GM19025 (cell line): Measurements from ENCODE around the gene CDX1.
"Not testable (repeated sequence)": the region's sequence is repeated elsewhere in the genome, so short reads cannot be mapped to it uniquely, and the experiment has no call there.

Experiments used
- ATAC-seq: cut with Tn5 transposase; IDR thresholded peaks from one replicate; pipeline ENCODE4 v1.9.1; 2021; ENCODE audit warnings: mild to moderate bottlenecking, low read depth, moderate library complexity; ENCODE audit not compliant: unreplicated experiment

CDX1 gene

GRCh38 chr5:150222906-150223305, 56.3 kb downstream of the CDX1 start:
- ATAC-seq, result no peak

DNA sequence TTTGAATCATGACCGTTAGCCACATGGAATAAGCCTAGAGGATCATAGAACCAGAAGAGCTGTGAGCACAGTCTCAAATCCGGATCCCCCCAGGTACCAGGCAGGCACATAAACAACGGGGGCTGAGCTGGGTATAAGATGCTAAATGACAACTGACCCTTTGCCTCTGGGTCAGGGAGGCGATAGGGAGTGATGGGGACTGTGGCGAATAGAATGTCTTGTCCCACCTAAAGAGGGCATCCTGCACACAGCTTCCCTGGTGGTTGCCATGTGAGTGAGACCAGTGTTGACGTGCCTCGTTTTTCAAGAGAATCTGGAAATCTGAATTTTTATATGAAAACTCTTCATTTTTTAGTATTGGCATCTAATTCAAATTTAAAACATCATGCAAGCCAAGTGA, 56.9 kb downstream of the CDX1 start:
- no peak for ATAC-seq

DNA sequence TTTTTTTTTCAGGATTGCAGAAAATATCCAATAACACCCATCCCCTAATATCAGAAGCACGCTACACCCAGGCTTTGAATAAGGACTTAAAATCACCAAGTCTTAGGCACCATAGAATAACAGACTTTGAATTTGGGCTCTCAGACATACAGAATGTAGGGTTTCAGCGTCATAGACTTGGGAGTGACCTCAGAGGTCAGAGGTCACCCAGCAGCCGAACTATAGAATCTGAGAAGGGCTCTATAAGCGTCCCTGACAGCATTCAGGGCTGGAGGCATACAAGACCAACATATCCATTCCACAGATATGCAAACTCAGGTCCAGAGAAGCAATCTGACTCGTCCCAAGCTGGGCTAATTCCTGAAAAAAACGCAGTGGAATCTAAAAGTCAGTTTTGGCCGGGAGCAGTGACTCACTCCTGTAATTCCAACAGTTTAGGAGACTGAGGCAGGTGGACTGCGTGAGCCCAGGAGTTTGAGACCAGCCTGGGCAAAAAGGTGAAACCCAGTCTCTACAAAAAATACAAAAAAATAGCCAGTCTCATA, 58.0 kb downstream of the CDX1 start:
- ATAC-seq, result no peak

DNA sequence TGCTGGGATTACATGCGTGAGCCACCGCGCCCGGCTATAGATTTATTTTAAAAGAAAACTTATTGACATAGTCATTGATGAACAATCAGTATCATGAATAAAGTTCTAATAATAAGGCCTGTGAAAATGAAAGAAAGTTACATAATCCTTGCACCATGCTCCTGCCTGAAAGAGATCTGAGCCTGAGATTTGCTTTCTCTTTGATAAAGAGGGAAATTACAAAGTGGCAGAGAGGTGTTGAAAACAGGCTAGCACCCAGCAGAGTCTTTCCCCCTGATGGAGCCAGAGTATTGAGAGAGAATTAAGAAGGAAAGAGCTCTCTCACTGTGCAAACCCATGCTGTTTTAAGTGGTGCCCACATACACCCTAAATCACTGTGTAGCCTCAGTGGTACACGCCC, 60.5 kb downstream of the CDX1 start:
- ATAC-seq, result no peak

DNA sequence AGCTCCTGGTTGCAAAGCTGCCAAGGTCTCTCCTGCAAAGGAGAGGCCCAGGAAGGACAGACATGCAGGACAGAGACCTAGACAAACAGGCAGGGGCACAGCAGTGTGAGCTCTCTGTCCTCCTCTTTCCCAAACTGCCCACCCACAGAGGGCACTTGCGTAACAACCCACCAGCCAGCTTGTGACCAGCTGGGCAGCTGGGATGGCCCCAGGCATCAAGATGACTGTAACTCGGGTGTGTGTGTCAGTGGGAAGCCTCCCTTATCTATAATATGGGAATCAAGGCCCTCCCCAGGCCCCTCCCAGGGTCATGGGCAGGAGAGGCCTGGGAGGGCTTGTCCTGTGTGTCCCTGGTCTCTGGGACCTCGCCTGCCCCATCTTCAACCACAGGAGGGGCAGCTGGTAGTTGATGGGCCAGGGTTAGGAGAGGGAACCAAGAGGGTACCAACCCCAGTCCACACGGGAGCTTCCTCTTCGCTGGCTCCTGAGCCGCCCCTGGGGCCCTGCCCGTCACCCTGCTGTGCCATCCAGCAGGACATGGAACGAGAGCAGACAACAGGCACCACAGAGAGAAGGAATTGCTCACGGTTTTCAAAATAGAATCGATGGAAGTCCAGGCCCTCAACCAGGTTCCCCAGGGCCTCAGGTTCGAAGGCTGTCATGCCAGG, 61.2 kb downstream of the CDX1 start:
- ATAC-seq, result no peak

DNA sequence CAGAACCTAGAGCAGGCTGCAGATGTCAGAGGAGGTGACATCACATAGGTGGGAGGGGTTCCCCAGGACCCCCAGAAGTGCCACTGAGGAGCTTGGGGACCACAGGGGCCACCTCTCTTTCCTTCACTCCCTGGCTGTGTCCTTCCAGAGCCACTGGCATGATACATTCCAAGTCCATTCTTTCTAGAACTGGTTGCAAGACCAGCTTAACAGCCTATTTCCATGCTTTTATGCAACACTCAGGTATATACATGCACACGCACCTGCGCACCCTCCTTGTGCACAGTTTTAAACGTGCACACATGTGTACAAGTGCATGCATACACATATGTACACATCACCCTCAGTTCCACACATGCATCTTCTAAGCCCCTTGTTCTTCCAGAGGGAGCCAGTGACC, 63.0 kb downstream of the CDX1 start:
- no peak for ATAC-seq

DNA sequence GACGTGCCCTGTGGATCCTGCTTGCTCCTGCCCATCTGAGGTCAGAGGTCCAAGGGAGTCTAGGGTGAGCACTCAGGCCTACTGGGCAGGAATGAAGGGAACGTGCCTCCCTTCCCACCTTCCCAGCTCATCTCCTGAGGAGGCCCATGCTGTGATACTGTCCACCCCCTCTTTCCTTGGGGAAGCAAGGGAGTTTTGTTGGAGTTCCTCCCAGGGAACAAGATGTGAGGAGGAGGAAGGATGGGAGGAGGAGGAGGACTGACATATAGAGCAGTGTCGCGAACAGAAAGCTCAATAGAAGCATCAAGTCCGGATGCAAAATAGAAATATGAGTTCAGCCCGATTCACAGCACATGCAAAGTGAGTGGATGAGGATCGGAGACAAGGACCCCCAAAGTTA, 64.3 kb downstream of the CDX1 start:
- ATAC-seq, result no peak

DNA sequence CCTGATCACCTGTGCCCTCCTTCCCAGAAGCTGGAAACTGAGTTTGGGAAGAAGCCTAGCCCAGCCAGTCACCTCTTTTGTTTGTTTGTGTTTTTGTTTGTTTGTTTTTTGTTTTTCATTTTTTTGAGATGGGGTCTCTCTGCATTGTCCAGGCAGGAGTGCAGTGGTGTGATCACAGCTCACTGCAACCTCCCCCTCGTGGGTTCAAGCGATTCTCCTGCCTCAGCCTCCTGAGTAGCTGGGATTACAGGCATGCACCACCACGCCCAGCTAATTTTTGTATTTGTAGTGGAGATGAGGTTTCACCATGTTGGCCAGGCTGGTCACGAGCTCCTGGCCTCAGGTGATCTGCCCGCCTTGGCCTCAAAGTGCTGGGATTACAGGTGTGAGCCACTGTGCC, 67.1 kb downstream of the CDX1 start:
- not testable (repeated sequence) for ATAC-seq
